GM23338 (cell line): ENCODE measurements around the gene JCHAIN. TPM values are rescaled to one million over a fixed set of nuclear protein-coding genes. Genes with fewer than 3 reads are reported as not detected.

Experiments used
- ATAC-seq: fragments of 200-7000 bp; cut with Tn5 transposase; 3 replicates; pipeline ENCODE4 v1.9.1; 2020
- DNase-seq: peaks from one replicate; pipeline ENCODE4 v3.0.0-alpha.2; 2015; ENCODE audit warnings: low spot score
- H2AFZ ChIP-seq: fragments of 200-600 bp; sonication (generic); 2 replicates; pipeline ENCODE4 v1.8.0; 2016; ENCODE audit warnings: antibody characterized with exemption, mild to moderate bottlenecking, moderate library complexity
- H3F3A ChIP-seq: fragments of 200-600 bp; sonication (generic); replicated peaks from 2 replicates; pipeline ENCODE4 v1.8.0; 2017; ENCODE audit warnings: antibody characterized with exemption, mixed run types, low read depth
- H3K27ac ChIP-seq: fragments of 200-600 bp; sonication (generic); 2 replicates; pipeline ENCODE4 v1.6.1; 2016; ENCODE audit warnings: low read depth
- H3K27me3 ChIP-seq: fragments of 200-600 bp; sonication (generic); 2 replicates; pipeline ENCODE4 v1.8.0; 2016; ENCODE audit warnings: mild to moderate bottlenecking, mixed run types, moderate library complexity; ENCODE audit not compliant: insufficient read depth
- H3K36me3 ChIP-seq: fragments of 200-600 bp; sonication (generic); 2 replicates; pipeline ENCODE4 v1.8.0; 2016; ENCODE audit warnings: mild to moderate bottlenecking; ENCODE audit not compliant: insufficient read depth
- H3K4me1 ChIP-seq: fragments of 200-600 bp; sonication (generic); 2 replicates; pipeline ENCODE4 v1.8.0; 2016; ENCODE audit warnings: mild to moderate bottlenecking, moderate library complexity; ENCODE audit not compliant: insufficient read depth
- H3K4me2 ChIP-seq: fragments of 200-600 bp; sonication (generic); 2 replicates; pipeline ENCODE4 v1.7.1; 2017; ENCODE audit warnings: mixed run types
- H3K4me3 ChIP-seq: fragments of 200-600 bp; sonication (generic); 2 replicates; pipeline ENCODE4 v1.6.1; 2016; ENCODE audit warnings: mixed run types
- H3K79me2 ChIP-seq: fragments of 200-600 bp; sonication (generic); replicated peaks from 2 replicates; pipeline ENCODE4 v1.8.0; 2017; ENCODE audit warnings: mild to moderate bottlenecking; ENCODE audit not compliant: insufficient read depth
- H3K9me2 ChIP-seq: fragments of 200-600 bp; sonication (generic); 2 replicates; pipeline ENCODE4 v1.8.0; 2017; ENCODE audit not compliant: insufficient read depth
- H4K20me1 ChIP-seq: fragments of 200-600 bp; sonication (generic); replicated peaks from 2 replicates; pipeline ENCODE4 v1.8.0; 2017; ENCODE audit warnings: mild to moderate bottlenecking; ENCODE audit not compliant: insufficient read depth
- H3K27ac Mint-ChIP-seq: 2 replicates; pipeline ENCODE4 v1.8.0; 2020; ENCODE audit warnings: inconsistent platforms, mild to moderate bottlenecking, moderate library complexity, mixed read lengths
- H3K27me3 Mint-ChIP-seq: 3 replicates; pipeline ENCODE4 v1.8.0; 2022; ENCODE audit warnings: low read depth, mild to moderate bottlenecking, moderate library complexity, mixed read lengths, inconsistent platforms; ENCODE audit not compliant: insufficient read depth, poor library complexity
- H3K36me3 Mint-ChIP-seq: 3 replicates; pipeline ENCODE4 v1.8.0; 2021; ENCODE audit warnings: low read depth, mild to moderate bottlenecking, inconsistent platforms, moderate library complexity, mixed read lengths
- H3K4me1 Mint-ChIP-seq: 3 replicates; pipeline ENCODE4 v1.8.0; 2020; ENCODE audit warnings: mild to moderate bottlenecking, inconsistent platforms, mixed read lengths
- H3K4me3 Mint-ChIP-seq: 3 replicates; pipeline ENCODE4 v1.8.0; 2021; ENCODE audit warnings: moderate library complexity, mild to moderate bottlenecking, inconsistent platforms, mixed read lengths
- H3K9me3 Mint-ChIP-seq: 3 replicates; pipeline ENCODE4 v1.8.0; 2020; ENCODE audit warnings: moderate library complexity, mild to moderate bottlenecking, inconsistent platforms, mixed read lengths
- CREB1 ChIP-seq: fragments of 250-450 bp; sonication (Bioruptor Pico); IDR thresholded peaks from 2 replicates; pipeline ENCODE4 v1.5.0; 2020; ENCODE audit warnings: low read depth, mild to moderate bottlenecking, moderate library complexity
- CTCF ChIP-seq, 2 experiments: fragments of 200-600 bp in 1 of 2; sonication (generic) in 1 of 2; conservative IDR thresholded peaks; 2 replicates each; pipeline versions ENCODE4 v1.5.1 to v1.6.1; 2016 to 2017; ENCODE audit warnings: antibody characterized with exemption in 2 of 2, low read depth in 2 of 2, mild to moderate bottlenecking in 2 of 2, moderate library complexity in 1 of 2
- ETS1 ChIP-seq: IDR thresholded peaks from 2 replicates; pipeline ENCODE4 v1.6.1; 2016; ENCODE audit warnings: antibody characterized with exemption
- EZH2 ChIP-seq: fragments of 200-600 bp; sonication (generic); IDR thresholded peaks from one replicate; pipeline ENCODE4 v1.8.0; 2017; ENCODE audit warnings: antibody characterized with exemption, mild to moderate bottlenecking, low read depth; ENCODE audit not compliant: unreplicated experiment
- EZH2phosphoT487 ChIP-seq: fragments of 200-600 bp; sonication (generic); IDR thresholded peaks from one replicate; pipeline ENCODE4 v1.8.1; 2018; ENCODE audit warnings: antibody characterized with exemption; ENCODE audit not compliant: unreplicated experiment
- JUNB ChIP-seq: IDR thresholded peaks from one replicate; pipeline ENCODE4 v1.6.1; 2016; ENCODE audit warnings: antibody characterized with exemption; ENCODE audit not compliant: unreplicated experiment
- NANOG ChIP-seq: IDR thresholded peaks from 2 replicates; pipeline ENCODE4 v1.6.1; 2016; ENCODE audit warnings: antibody characterized with exemption, borderline replicate concordance
- POLR2AphosphoS5 ChIP-seq: IDR thresholded peaks from 2 replicates; pipeline ENCODE4 v1.6.1; 2016; ENCODE audit warnings: antibody characterized with exemption, low read depth
- REST ChIP-seq: IDR thresholded peaks from one replicate; pipeline ENCODE4 v1.6.1; 2018; ENCODE audit warnings: antibody characterized with exemption; ENCODE audit not compliant: unreplicated experiment
- STAT1 ChIP-seq: IDR thresholded peaks from one replicate; pipeline ENCODE4 v1.6.1; 2016; ENCODE audit warnings: antibody characterized with exemption; ENCODE audit not compliant: unreplicated experiment
- ZNF114 ChIP-seq: fragments of 250-450 bp; sonication (Bioruptor Pico); IDR thresholded peaks from 2 replicates; pipeline ENCODE4 v1.5.0; 2020; ENCODE audit warnings: mild to moderate bottlenecking, moderate library complexity
- ZNF331 ChIP-seq: fragments of 250-450 bp; sonication (Bioruptor Pico); IDR thresholded peaks from 2 replicates; pipeline ENCODE4 v1.5.0; 2020; ENCODE audit warnings: low read depth, mild to moderate bottlenecking, moderate library complexity
- ZNF462 ChIP-seq: fragments of 250-450 bp; sonication (Bioruptor Pico); IDR thresholded peaks from 2 replicates; pipeline ENCODE4 v1.5.0; 2020; ENCODE audit warnings: mild to moderate bottlenecking, moderate library complexity
- polyA plus RNA-seq: library from polyadenylated mRNA; unstranded; fragments of >200 nt; fragmentation: Nextera tagmentation; extraction: Ambion mirVana; gene quantifications from 2 replicates; pipeline ENCODE4 v1.2.1, GENCODE V29; 2016
- total RNA-seq: library from RNA; depleted of rRNA; stranded (reverse); fragments of >200 nt; shearing (Covaris generic); gene quantifications from 2 replicates; pipeline ENCODE4 v1.2.3, GENCODE V29; 2014

The JCHAIN gene
- total and polyA plus RNA-seq, 2 experiments from 2014 or later, result 0.23 TPM; not detected in 1

- Histone ChIP-seq H3F3A (no peaks in the 10 kb centered on the region), H2AFZ (no peak overlapping the region), H3K36me3 (no peaks in the 10 kb centered on the region), H3K27me3 (no peaks in the 10 kb centered on the region), H3K4me2 (no peak overlapping the region), H3K79me2 (no peaks in the 10 kb centered on the region), H3K9me2 (no peaks in the 10 kb centered on the region), H3K4me1 (no peaks in the 10 kb centered on the region; the same call in 1 of the 2 replicates), H3K27ac (no peak overlapping the region), H4K20me1 (no peaks in the 10 kb centered on the region; the same call in 1 of the 2 replicates), H3K4me3 (no peak overlapping the region)
- TF ChIP-seq REST (no peak), POLR2AphosphoS5 (no peak), ETS1 (no peak), EZH2 (no peak), CREB1 (CRISPR knock-in tag) (no peak), STAT1 (no peak), ZNF331 (CRISPR knock-in tag) (no peak), ZNF462 (CRISPR knock-in tag) (no peak), CTCF (conservative IDR thresholded peaks at IDR 0.05; ENCODE audit: low read depth in 2 of 2) (no peak), EZH2phosphoT487 (no peak), JUNB (no peak), ZNF114 (no peak), NANOG (no peak)
- no peak for DNase-seq
- no peak overlapping the region for H3K4me3 Mint-ChIP-seq
- H3K9me3 Mint-ChIP-seq, result no peaks in the 10 kb centered on the region
- H3K4me1 Mint-ChIP-seq, result no peaks in the 10 kb centered on the region; the same call in 2 of the 3 replicates
- no peak overlapping the region for H3K27ac Mint-ChIP-seq
- no peak for ATAC-seq
- H3K36me3 Mint-ChIP-seq, result no peaks in the 10 kb centered on the region; the same call in 2 of the 3 replicates
- no peaks in the 10 kb centered on the region for H3K27me3 Mint-ChIP-seq
Measured at GRCh38 chr4:70619288-70619687, 47.0 kb downstream of the JCHAIN start.
